IPS-20b (cell line): ENCODE results near the gene DLAT.

Experiments used
- H3K27ac ChIP-seq: one replicate; pipeline ENCODE4 v1.5.1; 2013; ENCODE audit warnings: low read length
- H3K27me3 ChIP-seq: 2 replicates; pipeline ENCODE4 v1.6.1; 2013; ENCODE audit warnings: mild to moderate bottlenecking, low read length, inconsistent platforms; ENCODE audit not compliant: insufficient read depth
- H3K36me3 ChIP-seq: 2 replicates; pipeline ENCODE4 v1.6.1; 2013; ENCODE audit warnings: low read depth, mild to moderate bottlenecking, inconsistent platforms, low read length, moderate library complexity; ENCODE audit not compliant: insufficient read depth
- H3K4me1 ChIP-seq: 2 replicates; pipeline ENCODE4 v1.6.1; 2013; ENCODE audit warnings: mild to moderate bottlenecking, control low read depth, inconsistent platforms, low read length, moderate library complexity; ENCODE audit not compliant: insufficient read depth
- H3K4me3 ChIP-seq: 2 replicates; pipeline ENCODE4 v1.5.1; 2013; ENCODE audit warnings: mild to moderate bottlenecking, low read length, inconsistent platforms
- H3K9ac ChIP-seq: 2 replicates; pipeline ENCODE4 v1.6.1; 2013; ENCODE audit warnings: low read depth, mild to moderate bottlenecking, inconsistent platforms, low read length, moderate library complexity
- H3K9me3 ChIP-seq: 2 replicates; pipeline ENCODE4 v1.6.1; 2013; ENCODE audit warnings: mild to moderate bottlenecking, low read depth, low read length, inconsistent platforms; ENCODE audit not compliant: insufficient read depth

The DLAT gene

GRCh38 chr11:112024773-112025678 lies at the start of gene DLAT:
Gene DLAT (plus strand): TSS chr11:112025408. CDS start chr11:112025473, 65 bp downstream.
- Histone ChIP-seq H3K27ac (peak within 1 kb of the TSS; percentile 99), H3K4me1 (no peaks in the 10 kb centered on the region), H3K9me3 (no peaks in the 10 kb centered on the region), H3K36me3 (peaks cover 34% of the 10 kb centered on the region), H3K4me3 (peak within 1 kb of the TSS; percentile 100), H3K27me3 (no peaks in the 10 kb centered on the region), H3K9ac (peak within 1 kb of the TSS; percentile 98)

DNA sequence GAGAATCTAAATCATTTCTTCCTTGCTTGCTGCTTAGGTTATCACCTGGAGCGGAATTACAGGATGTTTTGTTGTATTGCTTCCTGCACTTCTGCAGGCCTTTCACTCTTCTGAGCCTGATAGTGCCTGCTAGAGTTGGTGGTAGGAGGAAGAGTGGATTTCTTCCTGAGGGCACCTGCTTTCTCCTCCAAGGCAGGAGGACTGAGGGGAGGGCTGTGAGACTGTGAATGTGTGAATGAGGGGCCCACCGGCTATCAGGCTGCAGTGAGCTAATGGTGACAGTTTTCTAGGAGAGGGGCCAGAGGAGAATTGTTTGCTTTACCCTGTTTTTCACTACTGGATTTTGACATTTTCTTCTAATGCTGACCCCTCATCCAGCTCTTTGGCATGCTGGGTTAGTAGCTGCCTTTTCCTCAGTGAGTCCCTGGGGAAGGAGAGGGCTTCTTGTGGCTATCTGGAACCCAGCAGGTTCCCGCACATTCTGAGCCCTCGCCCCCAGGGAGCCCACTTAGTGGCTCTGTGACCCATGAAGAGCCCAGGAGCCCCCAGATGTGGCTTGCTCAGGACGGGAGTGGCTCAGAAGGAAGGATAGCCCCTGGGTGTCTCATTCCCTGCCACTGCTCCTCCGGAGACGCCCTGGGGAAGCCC lies 49.0 kb upstream of the DLAT start:
- peaks cover 13% of the 10 kb centered on the region; the same call in 1 of the 2 replicates for H3K27me3 ChIP-seq
- no peaks in the 10 kb centered on the region for H3K9me3 ChIP-seq
- H3K4me1 ChIP-seq = peaks cover 20% of the 10 kb centered on the region; the same call in 1 of the 2 replicates
- H3K9ac ChIP-seq = peak overlapping the region; percentile 71; the same call in 1 of the 2 replicates
- H3K27ac ChIP-seq = no peak overlapping the region
- H3K4me3 ChIP-seq = peak overlapping the region; percentile 80
- peaks cover 15% of the 10 kb centered on the region for H3K36me3 ChIP-seq

- Histone ChIP-seq H3K4me1 (peaks cover 25% of the 10 kb centered on the region; the same call in 1 of the 2 replicates), H3K4me3 (peak overlapping the region; percentile 80), H3K36me3 (peaks cover 16% of the 10 kb centered on the region), H3K9ac (peak overlapping the region; percentile 71; the same call in 1 of the 2 replicates), H3K27me3 (peaks cover 13% of the 10 kb centered on the region; the same call in 1 of the 2 replicates), H3K27ac (no peak overlapping the region), H3K9me3 (no peaks in the 10 kb centered on the region)
Measured at GRCh38 chr11:111976767-111977145, 48.5 kb upstream of the DLAT start.

DNA sequence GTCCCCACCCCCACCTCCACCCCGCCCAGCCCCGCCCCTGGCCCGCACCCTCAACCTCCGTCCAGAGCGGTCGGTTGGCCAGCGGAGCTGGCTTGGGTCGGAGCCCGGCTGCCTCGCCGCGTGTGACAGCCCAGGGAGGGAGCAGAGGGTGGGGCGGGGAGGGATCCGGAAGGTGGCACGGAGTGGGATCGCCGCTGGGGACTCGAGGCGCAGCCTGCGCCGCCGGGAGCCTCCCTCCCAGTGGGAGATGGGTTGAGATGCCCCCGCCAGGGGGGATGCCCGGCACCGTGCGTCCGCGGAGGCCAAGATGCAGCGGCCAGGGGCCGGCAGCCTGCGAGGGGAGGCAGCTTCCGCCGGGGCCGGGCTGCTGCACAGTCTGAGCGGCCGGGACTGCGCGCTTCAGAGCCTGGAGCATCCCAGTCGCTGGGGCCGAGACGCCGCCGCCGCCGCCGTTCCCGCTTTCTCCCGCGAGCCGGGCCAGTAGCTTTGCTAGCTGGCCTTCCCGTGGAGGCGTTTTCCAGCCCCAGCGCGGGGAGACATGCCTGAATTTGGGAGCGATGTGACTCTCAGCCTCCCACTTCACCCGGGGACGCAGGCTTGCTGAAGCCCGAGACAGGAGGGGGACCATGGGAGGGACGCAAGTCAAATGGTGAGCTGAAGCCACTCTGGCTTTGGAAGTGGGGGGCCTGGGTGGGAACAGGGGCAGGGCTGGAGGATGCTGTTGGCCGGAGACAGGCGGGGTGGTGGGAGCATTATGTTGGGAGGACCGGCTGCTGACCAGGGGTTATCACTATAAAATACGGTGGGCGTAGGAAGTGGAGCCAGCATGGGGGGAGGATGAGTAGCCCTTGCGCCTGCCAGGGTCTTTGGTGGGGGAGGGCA lies 47.8 kb upstream of the DLAT start:
- Histone ChIP-seq H3K27ac (no peak overlapping the region), H3K36me3 (peaks cover 16% of the 10 kb centered on the region), H3K9me3 (no peaks in the 10 kb centered on the region), H3K4me3 (peak overlapping the region; percentile 80), H3K27me3 (peaks cover 13% of the 10 kb centered on the region; the same call in 1 of the 2 replicates), H3K4me1 (peaks cover 30% of the 10 kb centered on the region; the same call in 1 of the 2 replicates), H3K9ac (peak overlapping the region; percentile 78; the same call in 1 of the 2 replicates)

GRCh38 chr11:111978028-111978771 lies 47.0 kb upstream of the DLAT start:
- Histone ChIP-seq H3K27me3 (peaks cover 13% of the 10 kb centered on the region; the same call in 1 of the 2 replicates), H3K27ac (no peak overlapping the region)

GRCh38 chr11:111980062-111980461 lies 45.1 kb upstream of the DLAT start:
- H3K9me3 ChIP-seq = no peaks in the 10 kb centered on the region
- H3K4me1 ChIP-seq = peaks cover 51% of the 10 kb centered on the region
- H3K4me3 ChIP-seq = no peak overlapping the region
- no peak overlapping the region for H3K9ac ChIP-seq
- H3K27me3 ChIP-seq = peaks cover 13% of the 10 kb centered on the region; the same call in 1 of the 2 replicates
- peaks cover 12% of the 10 kb centered on the region for H3K36me3 ChIP-seq
- no peak overlapping the region for H3K27ac ChIP-seq

More at GRCh38 chr11:111978028-111978771, 47.0 kb upstream of the DLAT start:
- Histone ChIP-seq H3K36me3 (peaks cover 16% of the 10 kb centered on the region), H3K4me1 (peaks cover 37% of the 10 kb centered on the region; the same call in 1 of the 2 replicates), H3K4me3 (peak overlapping the region; percentile 80), H3K9ac (peak overlapping the region; percentile 78; the same call in 1 of the 2 replicates), H3K9me3 (no peaks in the 10 kb centered on the region)

DNA sequence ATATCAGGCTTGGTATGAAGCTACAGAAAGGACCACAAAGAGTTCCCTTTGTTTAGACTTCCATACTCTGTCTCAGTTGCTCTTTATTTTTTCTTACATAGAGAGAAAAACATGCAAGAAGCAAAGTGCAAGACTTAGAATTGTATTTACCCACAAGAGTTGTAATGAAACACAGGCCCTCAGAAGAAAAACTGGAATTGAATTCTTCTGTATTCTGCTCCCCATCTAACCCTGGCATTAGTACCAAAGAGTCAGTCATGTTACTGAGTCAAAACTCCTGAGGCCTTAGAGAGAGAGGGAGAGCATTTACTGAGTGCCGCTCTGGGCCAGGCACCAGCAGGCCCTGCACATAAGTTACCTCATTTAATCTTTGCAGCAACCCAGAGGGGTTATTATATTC lies 43.9 kb upstream of the DLAT start:
- peaks cover 9% of the 10 kb centered on the region; the same call in 1 of the 2 replicates for H3K27me3 ChIP-seq
- H3K9ac ChIP-seq = no peak overlapping the region
- H3K9me3 ChIP-seq = no peaks in the 10 kb centered on the region
- H3K36me3 ChIP-seq = peaks cover 22% of the 10 kb centered on the region
- H3K4me3 ChIP-seq = no peak overlapping the region
- H3K27ac ChIP-seq = no peak overlapping the region
- peaks cover 51% of the 10 kb centered on the region for H3K4me1 ChIP-seq

DNA sequence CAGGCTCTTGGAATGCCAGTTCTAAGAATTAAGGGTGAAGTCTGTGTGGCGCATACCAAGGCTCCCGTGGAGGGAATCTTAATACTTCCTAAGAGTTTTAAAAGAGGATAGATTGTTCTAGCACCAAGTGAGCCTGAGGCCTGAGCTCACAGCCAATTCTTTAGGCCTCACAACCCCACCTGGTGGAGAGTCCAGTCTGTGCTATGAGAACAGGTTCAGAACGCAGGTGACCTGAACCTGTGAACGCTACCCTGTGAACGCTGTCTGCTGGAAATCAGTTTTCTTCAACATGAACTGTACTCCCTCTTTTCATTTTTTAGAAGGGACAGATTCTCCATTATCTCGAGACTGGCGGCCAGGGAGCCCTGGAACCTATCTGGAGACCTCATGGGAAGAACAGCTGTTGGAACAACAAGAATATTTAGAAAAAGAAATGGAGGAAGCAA lies 43.2 kb upstream of the DLAT start:
- Histone ChIP-seq H3K9ac (peak overlapping the region; percentile 69; the same call in 1 of the 2 replicates), H3K4me1 (peaks cover 47% of the 10 kb centered on the region), H3K27ac (peak overlapping the region; percentile 95), H3K27me3 (peaks cover 5% of the 10 kb centered on the region; the same call in 1 of the 2 replicates), H3K36me3 (peaks cover 27% of the 10 kb centered on the region), H3K9me3 (no peaks in the 10 kb centered on the region), H3K4me3 (peak overlapping the region; percentile 56; the same call in 1 of the 2 replicates)

- peaks cover 3% of the 10 kb centered on the region; the same call in 1 of the 2 replicates for H3K27me3 ChIP-seq
- H3K4me1 ChIP-seq = peaks cover 47% of the 10 kb centered on the region
- H3K9me3 ChIP-seq = no peaks in the 10 kb centered on the region
- peaks cover 30% of the 10 kb centered on the region for H3K36me3 ChIP-seq
- peak overlapping the region; percentile 56 for H3K4me3 ChIP-seq
- H3K27ac ChIP-seq = peak overlapping the region; percentile 95
- H3K9ac ChIP-seq = peak overlapping the region; percentile 69
Measured at GRCh38 chr11:111982541-111983186, 42.5 kb upstream of the DLAT start.
